Esophagus (tissue), 2 donors: ENCODE data around the gene DHCR24. TPM values are rescaled to one million over a fixed set of nuclear protein-coding genes. Genes with fewer than 3 reads are reported as not detected.

Experiments
- H3K27ac ChIP-seq, 2 donors: one replicate each; pipeline ENCODE4 v1.5.1; 2013; ENCODE audit warnings: low read depth in 2 of 2, mild to moderate bottlenecking in 2 of 2, inconsistent platforms in 1 of 2, low read length in 1 of 2, moderate library complexity in 1 of 2
- H3K27me3 ChIP-seq, 2 donors: one replicate each; pipeline ENCODE4 v1.6.1; 2013; ENCODE audit warnings: low read length in 2 of 2, control low read depth in 1 of 2, mild to moderate bottlenecking in 1 of 2; ENCODE audit not compliant: insufficient read depth in 2 of 2, control insufficient read depth in 1 of 2
- H3K36me3 ChIP-seq, 2 donors: one replicate each; pipeline ENCODE4 v1.6.1; 2013; ENCODE audit warnings: low read length in 1 of 2; ENCODE audit not compliant: control insufficient read depth in 2 of 2, insufficient read depth in 2 of 2
- H3K4me1 ChIP-seq, 2 donors: one replicate each; pipeline ENCODE4 v1.6.1; 2013; ENCODE audit warnings: low read length in 1 of 2; ENCODE audit not compliant: control insufficient read depth in 2 of 2, insufficient read depth in 2 of 2
- H3K4me3 ChIP-seq, 2 donors: one replicate each; pipeline ENCODE4 v1.5.1; 2013; ENCODE audit warnings: low read length in 2 of 2, mild to moderate bottlenecking in 2 of 2, low read depth in 1 of 2, moderate library complexity in 1 of 2
- H3K9me3 ChIP-seq, 2 donors: one replicate each; pipeline ENCODE4 v1.6.1; 2013; ENCODE audit warnings: mild to moderate bottlenecking in 2 of 2, low read depth in 1 of 2, low read length in 1 of 2, moderate library complexity in 1 of 2; ENCODE audit not compliant: control insufficient read depth in 2 of 2, insufficient read depth in 1 of 2
- WGBS, 2 donors: extraction: QIAGEN DNeasy Blood & Tissue Kit; methylation state at CpG; one replicate each; pipeline ENCODE4 v1.1.7; 2013; 5-methylcytosine and 5-hydroxymethylcytosine counted together
- polyA plus RNA-seq, 2 donors: library from polyadenylated mRNA; stranded (reverse); fragments of 200-250 nt; gene quantifications; one replicate each; pipeline ENCODE4 v1.2.3, GENCODE V29; 2013
- donor health status: healthy with polysubstance abuse.
- donor health status: Bipolar disorder and iron deficiency.

DHCR24 gene
- polyA plus RNA-seq, 2 donors: 121 to 196 TPM

DNA sequence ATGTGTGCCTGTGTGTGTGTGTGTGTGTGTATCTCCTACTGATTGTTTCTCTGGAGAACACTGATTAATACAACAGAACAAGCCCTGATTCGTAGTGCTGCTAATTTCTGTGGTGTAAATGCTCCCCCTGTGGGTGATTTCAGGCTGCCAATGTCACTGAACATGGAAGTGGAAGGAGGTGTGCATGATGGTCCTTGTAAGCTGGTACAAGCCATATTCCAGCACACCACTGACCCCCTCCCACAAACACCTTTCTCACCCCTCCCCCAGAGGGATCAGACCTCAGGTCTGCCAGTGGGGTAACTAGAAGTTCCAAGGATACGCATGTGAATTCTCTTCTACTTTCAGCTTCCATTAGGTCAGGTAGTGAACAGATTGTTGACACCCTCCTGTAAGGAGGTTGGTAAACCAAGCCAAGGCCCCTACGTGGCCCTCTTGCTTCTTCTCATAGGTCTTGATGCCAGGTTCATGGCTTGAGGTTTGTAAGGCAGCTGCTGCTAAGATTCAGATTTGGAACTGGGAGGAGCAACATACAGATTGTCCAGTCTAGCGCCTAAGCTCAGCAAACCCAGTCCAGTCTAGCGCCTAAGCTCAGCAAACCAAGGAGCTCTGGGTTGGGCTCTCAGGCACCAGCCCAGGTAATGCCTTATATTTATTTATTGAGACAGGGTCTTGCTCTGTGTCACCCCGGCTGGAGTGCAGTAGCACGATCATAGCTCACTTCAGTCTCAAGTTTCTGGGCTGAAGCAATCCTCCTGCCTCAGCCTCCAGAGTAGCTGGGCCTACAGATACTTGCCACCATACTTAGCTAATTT, 38.7 kb downstream of the DHCR24 start:
- peaks cover 7 to 28% of the 10 kb centered on the region in 2 donors for H3K36me3 ChIP-seq
- peak overlapping the region in 1 of 2 donors; percentile 11 for H3K27ac ChIP-seq
- peaks cover 0 to 10% of the 10 kb centered on the region in 2 donors for H3K4me1 ChIP-seq

DNA sequence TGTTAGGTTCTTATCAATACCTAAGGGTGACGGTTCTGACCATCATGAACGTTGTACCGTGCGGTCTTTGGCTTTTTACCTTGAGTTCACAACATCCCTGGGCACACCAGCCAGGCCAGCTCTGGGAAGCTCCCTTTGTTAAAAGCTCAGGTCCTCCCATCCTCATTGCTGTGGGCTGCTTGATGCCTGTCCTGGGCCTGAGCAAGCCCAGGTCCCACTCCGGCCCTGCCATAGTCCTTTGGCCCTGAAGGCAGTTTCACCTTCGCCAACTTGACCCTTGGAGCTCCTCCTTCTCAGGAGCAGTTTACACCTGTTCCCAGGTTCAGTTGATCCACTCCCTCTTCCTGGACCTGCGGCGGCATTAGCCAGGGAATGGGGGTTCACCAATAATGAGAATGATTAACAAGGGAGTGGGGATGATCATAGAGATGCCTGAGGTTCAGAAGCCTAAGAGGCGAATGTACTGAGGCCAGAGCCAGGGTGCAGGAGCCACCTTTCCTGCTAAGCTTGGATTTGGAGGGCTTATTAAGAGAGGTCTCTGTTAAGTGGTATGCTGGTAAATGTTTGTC, 40.2 kb downstream of the DHCR24 start:
- Histone ChIP-seq H3K27me3 (no peaks in the 10 kb centered on the region), H3K4me1 (peaks cover 0 to 10% of the 10 kb centered on the region in 2 donors), H3K4me3 (no peak overlapping the region), H3K36me3 (peaks cover 7 to 15% of the 10 kb centered on the region in 2 donors), H3K9me3 (no peaks in the 10 kb centered on the region), H3K27ac (peak overlapping the region in 1 of 2 donors; percentile 70)
- WGBS, 2 donors: 84 to 87% methylated on average over 9 of the region's 9 CpGs

More for the DNA sequence above, 38.7 kb downstream of the DHCR24 start:
- 87 to 88% methylated on average over 7 of the region's 7 CpGs for WGBS, 2 donors
- no peak overlapping the region for H3K4me3 ChIP-seq
- H3K9me3 ChIP-seq: no peaks in the 10 kb centered on the region
- no peaks in the 10 kb centered on the region for H3K27me3 ChIP-seq

DNA sequence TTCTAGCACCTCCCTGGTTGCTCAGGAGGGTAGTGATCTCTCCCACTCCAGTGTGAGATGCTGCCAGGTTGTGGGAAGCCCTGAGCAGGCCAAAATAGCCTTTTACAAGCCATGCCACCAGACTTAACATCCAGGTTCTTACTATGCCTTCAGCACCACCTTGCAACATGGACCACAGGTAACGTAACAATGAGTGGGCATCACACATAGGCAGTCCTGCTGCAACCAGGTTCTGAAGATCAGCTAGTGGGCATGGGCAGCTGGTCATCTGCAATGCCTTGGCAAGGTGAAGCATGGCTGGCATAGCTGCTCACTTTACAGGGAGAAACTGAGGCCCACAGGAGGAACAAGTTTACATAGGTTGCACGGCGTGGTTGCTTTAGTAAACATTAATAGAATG, 40.7 kb downstream of the DHCR24 start:
- WGBS, 2 donors: 95 to 96% methylated on average over 3 of the region's 3 CpGs
- Histone ChIP-seq H3K27me3 (no peaks in the 10 kb centered on the region), H3K36me3 (peaks cover 4 to 10% of the 10 kb centered on the region in 2 donors), H3K27ac (peak overlapping the region in 1 of 2 donors; percentile 1), H3K4me1 (peaks cover 0 to 7% of the 10 kb centered on the region in 2 donors), H3K4me3 (no peak overlapping the region), H3K9me3 (no peaks in the 10 kb centered on the region)

DNA sequence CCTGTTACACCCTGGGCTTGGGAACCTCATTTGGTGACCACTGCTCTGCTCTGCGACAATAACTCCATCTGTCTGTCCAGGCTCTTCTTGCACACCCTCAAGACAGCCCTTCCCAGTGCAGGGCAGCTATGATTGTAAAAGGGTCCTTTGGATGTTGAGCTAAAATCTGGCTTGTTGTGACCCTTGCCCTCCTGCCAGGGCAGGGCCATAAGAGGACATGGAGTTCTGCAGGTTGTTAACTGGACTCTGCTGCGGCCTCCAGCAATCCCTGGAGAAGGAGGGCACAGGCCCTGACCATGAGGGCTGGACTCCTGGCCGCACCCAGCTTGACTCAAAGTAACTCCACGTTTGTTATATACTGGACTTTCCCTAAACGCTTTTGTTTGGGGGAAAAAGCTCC, 41.2 kb downstream of the DHCR24 start:
- no peaks in the 10 kb centered on the region for H3K27me3 ChIP-seq
- H3K9me3 ChIP-seq: no peaks in the 10 kb centered on the region
- peaks cover 4 to 10% of the 10 kb centered on the region in 2 donors for H3K36me3 ChIP-seq
- no peak overlapping the region for H3K4me3 ChIP-seq
- 85 to 93% methylated on average over 5 of the region's 5 CpGs for WGBS, 2 donors
- H3K4me1 ChIP-seq: peaks cover 0 to 5% of the 10 kb centered on the region in 2 donors
- H3K27ac ChIP-seq: no peak overlapping the region

DNA sequence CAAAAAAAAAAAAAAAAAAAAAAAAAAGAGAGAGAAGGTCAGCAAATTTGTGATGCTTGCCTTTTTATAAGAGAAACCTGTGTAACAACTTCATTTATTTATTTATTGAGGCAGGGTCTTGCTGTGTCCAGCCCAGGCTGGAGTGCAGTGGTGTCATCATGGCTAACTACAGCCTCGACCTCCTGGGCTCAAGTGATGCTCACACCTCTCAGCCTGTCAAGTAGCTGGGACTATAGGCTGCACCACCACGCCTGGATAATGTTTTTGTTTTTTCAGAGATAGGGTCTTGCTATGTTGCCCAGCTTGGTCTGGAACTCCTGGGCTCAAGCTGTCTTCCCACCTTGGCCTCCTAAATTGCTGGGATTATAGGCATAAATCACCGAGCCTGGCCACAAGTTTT, 42.4 kb downstream of the DHCR24 start:
- H3K9me3 ChIP-seq: no peaks in the 10 kb centered on the region
- H3K27ac ChIP-seq: no peak overlapping the region
- 87% methylated on average over 3 of the region's 3 CpGs for WGBS, 2 donors
- H3K36me3 ChIP-seq: peaks cover 4 to 7% of the 10 kb centered on the region in 2 donors
- peaks cover 0 to 2% of the 10 kb centered on the region in 2 donors for H3K4me1 ChIP-seq
- no peak overlapping the region for H3K4me3 ChIP-seq
- no peaks in the 10 kb centered on the region for H3K27me3 ChIP-seq

DNA sequence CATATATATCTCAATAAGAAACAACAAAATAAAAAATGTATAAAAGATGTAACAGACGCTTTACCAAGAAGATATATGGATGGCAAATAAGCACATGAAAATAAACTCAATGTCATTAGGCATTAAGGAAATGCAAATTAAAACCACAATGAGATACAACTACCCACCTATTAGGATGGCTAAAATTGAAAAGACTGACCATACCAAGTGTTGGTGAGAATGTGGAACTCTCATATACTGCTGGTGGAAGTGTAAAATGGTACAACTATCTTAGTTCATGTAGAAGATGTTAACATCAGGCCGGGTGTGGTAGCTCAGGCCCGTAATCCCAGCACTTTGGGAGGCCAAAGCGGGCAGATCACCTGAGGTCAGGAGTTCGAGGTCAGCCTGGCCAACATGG, 43.5 kb downstream of the DHCR24 start:
- Histone ChIP-seq H3K27ac (no peak overlapping the region), H3K9me3 (no peaks in the 10 kb centered on the region), H3K4me3 (no peak overlapping the region), H3K4me1 (peaks cover 0 to 2% of the 10 kb centered on the region in 2 donors), H3K36me3 (peaks cover 4% of the 10 kb centered on the region in 2 donors), H3K27me3 (no peaks in the 10 kb centered on the region)
- WGBS, 2 donors: 83 to 88% methylated on average over 5 of the region's 5 CpGs

DNA sequence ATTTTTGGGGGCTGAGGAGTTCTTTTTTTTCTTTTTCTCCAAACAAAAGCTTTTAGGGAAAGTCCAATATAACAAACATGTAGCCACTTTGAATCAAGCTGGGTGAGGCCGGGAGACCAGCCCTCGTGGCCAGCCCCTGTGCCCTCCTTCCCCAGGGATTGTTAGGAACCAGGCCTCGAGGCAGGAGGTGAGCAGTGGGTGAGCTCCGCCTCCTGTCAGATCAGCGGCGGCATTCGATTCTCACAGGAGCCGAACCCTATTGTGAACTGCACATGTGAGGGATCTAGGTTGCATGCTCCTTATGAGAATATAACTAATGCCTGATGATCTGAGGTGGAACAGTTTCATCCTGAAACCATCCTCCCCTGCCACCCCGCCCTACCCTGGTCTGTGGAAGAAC, 44.0 kb downstream of the DHCR24 start:
- Histone ChIP-seq H3K9me3 (no peaks in the 10 kb centered on the region), H3K4me3 (no peak overlapping the region), H3K4me1 (no peaks in the 10 kb centered on the region), H3K27me3 (no peaks in the 10 kb centered on the region), H3K27ac (no peak overlapping the region), H3K36me3 (peaks cover 2 to 4% of the 10 kb centered on the region in 2 donors)
- WGBS, 2 donors: 82 to 85% methylated on average over 9 of the region's 9 CpGs

DNA sequence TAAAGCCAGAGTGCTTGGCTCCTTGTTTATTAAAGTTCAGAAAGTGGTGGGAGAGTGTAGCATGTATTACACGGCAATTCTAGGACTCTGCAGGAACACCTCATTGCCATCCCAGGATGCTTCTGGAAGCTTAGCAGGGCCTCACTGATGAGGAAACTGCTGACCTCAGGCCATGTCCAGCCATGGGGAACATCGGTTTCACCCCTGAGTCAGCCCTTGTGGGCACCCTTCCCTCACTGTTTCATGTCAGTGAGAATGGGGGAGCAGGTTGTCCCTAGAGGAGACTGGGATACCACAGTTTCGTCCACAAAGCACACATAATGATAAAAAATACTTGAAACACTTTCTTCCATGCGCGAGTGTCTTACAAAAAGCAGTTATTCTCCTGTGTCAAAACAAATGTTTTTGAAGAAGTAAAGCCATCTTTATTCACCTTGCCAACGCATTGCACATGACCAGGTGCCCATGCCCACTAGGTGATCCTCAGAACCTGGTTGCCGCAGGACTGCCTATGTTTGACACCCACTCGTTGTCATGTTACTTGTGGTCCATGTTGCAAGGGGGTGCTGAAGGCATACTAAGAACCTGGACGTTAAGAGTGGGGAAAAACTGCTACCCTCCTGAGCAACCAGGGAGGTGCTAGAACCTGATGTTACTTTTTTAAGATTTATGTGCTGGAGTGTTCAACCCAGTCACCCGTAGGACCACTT, 44.6 kb downstream of the DHCR24 start:
- Histone ChIP-seq H3K27ac (no peak overlapping the region), H3K36me3 (peaks cover 2 to 4% of the 10 kb centered on the region in 2 donors), H3K4me3 (no peak overlapping the region), H3K4me1 (no peaks in the 10 kb centered on the region), H3K9me3 (no peaks in the 10 kb centered on the region), H3K27me3 (no peaks in the 10 kb centered on the region)
- WGBS, 2 donors: 90 to 91% methylated on average over 10 of the region's 10 CpGs

DNA sequence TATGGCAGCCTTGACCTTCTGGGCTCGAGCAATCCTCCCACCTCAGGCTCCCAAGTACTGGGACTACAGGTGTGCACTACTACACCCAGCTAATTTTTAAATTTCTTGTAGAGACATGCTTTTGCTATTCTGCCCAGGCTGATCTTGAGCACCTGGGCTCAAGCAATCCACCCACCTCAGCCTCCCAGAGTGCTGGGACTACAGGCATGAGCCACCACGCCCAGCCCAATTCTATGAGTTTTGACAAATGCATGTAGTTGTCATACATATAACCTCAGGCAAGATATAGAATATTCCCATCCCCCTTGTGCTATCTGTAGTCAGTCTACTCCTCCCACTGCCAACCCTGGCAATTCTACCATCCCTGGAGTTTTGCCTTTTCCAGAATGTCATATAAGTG, 47.2 kb downstream of the DHCR24 start:
- H3K4me1 ChIP-seq: peaks cover 0 to 3% of the 10 kb centered on the region in 2 donors
- H3K4me3 ChIP-seq: no peak overlapping the region
- peaks cover 0 to 2% of the 10 kb centered on the region in 2 donors for H3K36me3 ChIP-seq
- 45 to 57% methylated on average over 2 of the region's 2 CpGs for WGBS, 2 donors
- H3K27ac ChIP-seq: no peak overlapping the region
- no peaks in the 10 kb centered on the region for H3K9me3 ChIP-seq
- no peaks in the 10 kb centered on the region for H3K27me3 ChIP-seq
